SK-N-SH treated with all-trans-retinoic acid at 6 μM for 48 hours (cell line): ENCODE measurements around the gene PITPNC1.

Experiments used
- CSRNP3 ChIP-seq: fragments of 250-450 bp; sonication (Bioruptor Pico); IDR thresholded peaks from 2 replicates; pipeline ENCODE4 v1.5.1; 2021; ENCODE audit warnings: mild to moderate bottlenecking, moderate library complexity
- TSHZ2 ChIP-seq: fragments of 250-450 bp; sonication (Bioruptor Pico); IDR thresholded peaks from 2 replicates; pipeline ENCODE4 v1.5.0; 2020; ENCODE audit warnings: mild to moderate bottlenecking, moderate library complexity
- ZFP3 ChIP-seq: fragments of 250-450 bp; sonication (Bioruptor Pico); IDR thresholded peaks from 2 replicates; pipeline ENCODE4 v1.5.0; 2020; ENCODE audit warnings: mild to moderate bottlenecking, moderate library complexity

GRCh38 chr17:67403483-67403882, 26.4 kb downstream of the PITPNC1 start:
- TF ChIP-seq ZFP3 (no peak), TSHZ2 (CRISPR knock-in tag) (no peak), CSRNP3 (CRISPR knock-in tag) (no peak)
